Measurements from ENCODE around the gene LYST.
"Not testable (repeated sequence)": the region's sequence is repeated elsewhere in the genome, so short reads cannot be mapped to it uniquely, and the experiment has no call there.

The LYST gene

GRCh38 chr1:235650341-235651169, 216.2 kb downstream of the LYST start:
- DNase-seq: peak; percentile 3

GRCh38 chr1:235649368-235650163, 217.1 kb downstream of the LYST start, which contains the start of gene GNG4:
Gene GNG4 (minus strand): TSS chr1:235649784. CDS start chr1:235583838, 65,946 bp downstream.
- DNase-seq: peak; percentile 18

- DNase-seq: peak; percentile 45
Measured at GRCh38 chr1:235648954-235649367, 217.7 kb downstream of the LYST start.

GRCh38 chr1:235648407-235648907, 218.2 kb downstream of the LYST start:
- no peak for DNase-seq

- not testable (repeated sequence) for DNase-seq
Measured at GRCh38 chr1:235647537-235647936, 219.2 kb downstream of the LYST start.

- no peak for DNase-seq
Measured at GRCh38 chr1:235646463-235646862, 220.2 kb downstream of the LYST start.

- no peak for DNase-seq
Measured at GRCh38 chr1:235644693-235645305, 221.9 kb downstream of the LYST start.

- DNase-seq: no peak
Measured at GRCh38 chr1:235643837-235644692, 222.6 kb downstream of the LYST start.

GRCh38 chr1:235642943-235643371, 223.7 kb downstream of the LYST start:
- DNase-seq: peak; percentile 8

GRCh38 chr1:235642011-235642942, 224.4 kb downstream of the LYST start:
- peak; percentile 87 for DNase-seq

GRCh38 chr1:235640580-235640979, 226.1 kb downstream of the LYST start:
- no peak for DNase-seq

GRCh38 chr1:235639226-235640205, 227.2 kb downstream of the LYST start:
- no peak for DNase-seq

GRCh38 chr1:235638612-235639011, 228.1 kb downstream of the LYST start:
- not testable (repeated sequence) for DNase-seq

- no peak for DNase-seq
Measured at GRCh38 chr1:235637756-235638534, 228.8 kb downstream of the LYST start.

- DNase-seq: no peak
Measured at GRCh38 chr1:235635938-235636662, 230.6 kb downstream of the LYST start.

GRCh38 chr1:235632506-235633401, 234.0 kb downstream of the LYST start:
- DNase-seq: no peak

- DNase-seq: no peak
Measured at GRCh38 chr1:235631816-235632215, 234.9 kb downstream of the LYST start.

Measured in stimulated activated naive CD4-positive, alpha-beta T cell treated with Interleukin-2 at 50 U/mL for 16 hours (primary cell).